ENCODE results near the gene DDX1. TPM values are rescaled to one million over a fixed set of nuclear protein-coding genes. Genes with fewer than 3 reads are reported as not detected.

DDX1 gene
- total and polyA plus RNA-seq, 2 donors (not counting 1 experiment from before 2014, with no cell fraction given) = 54.3 to 176 TPM

DNA sequence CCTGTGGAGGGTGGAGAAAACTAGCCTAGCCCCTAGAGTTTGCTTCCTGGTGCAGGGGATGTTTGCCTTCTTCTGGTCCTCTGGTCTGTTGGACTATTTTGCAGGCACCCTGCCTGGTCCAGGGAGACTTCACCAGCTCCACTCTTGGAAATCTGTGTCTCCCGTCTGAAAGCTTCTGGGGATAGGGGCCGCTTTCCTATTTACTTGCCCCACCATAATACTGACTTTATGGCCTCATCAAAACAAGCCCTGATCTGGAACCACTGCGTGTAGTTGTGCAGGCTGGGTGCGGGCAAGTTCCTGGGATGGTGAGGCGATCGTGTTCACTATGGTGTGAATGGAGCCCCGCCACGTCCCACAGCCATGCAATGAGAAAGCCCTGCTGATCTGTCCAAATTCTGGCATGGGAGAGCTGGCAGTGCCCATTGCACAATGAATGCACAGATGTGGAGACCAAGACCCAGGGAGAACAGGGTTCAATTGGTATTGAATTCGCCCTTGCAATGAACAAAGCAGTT, 74.3 kb downstream of the DDX1 start:
- Histone ChIP-seq H3K79me2 (ENCODE audit: control insufficient read depth, insufficient read depth, low read length) (no peaks in the 10 kb centered on the region), H3K4me3 (replicated peaks in 1 of 4; ENCODE audit: control extremely low read depth in 1 of 4, insufficient read depth in 1 of 4, low read depth in 3 of 4, low read length in 4 of 4) (no peak overlapping the region), H3K36me3 (ENCODE audit: control insufficient read depth, insufficient read depth, low read length) (no peaks in the 10 kb centered on the region), H3K4me1 (ENCODE audit: control insufficient read depth, extremely low read depth, insufficient read depth, low read length) (no peaks in the 10 kb centered on the region), H3K27ac (ENCODE audit: insufficient read depth, low read length) (no peak overlapping the region), H3K27me3 (ENCODE audit: control insufficient read depth, insufficient read depth, low read length) (no peaks in the 10 kb centered on the region), H3K4me2 (ENCODE audit: extremely low read depth, insufficient read depth, low read length) (no peak overlapping the region), H4K20me1 (ENCODE audit: control insufficient read depth, extremely low read depth, insufficient read depth, low read length) (no peaks in the 10 kb centered on the region), H3K9me3 (ENCODE audit: control insufficient read depth, insufficient read depth, low read depth, low read length) (no peaks in the 10 kb centered on the region), H3K9ac (ENCODE audit: insufficient read depth, low read length) (no peak overlapping the region), H2AFZ (ENCODE audit: low read length) (no peak overlapping the region)
- no peak for DNase-seq (ENCODE audit: low read depth in 2 of 2)
- TF ChIP-seq, protein P1, sequence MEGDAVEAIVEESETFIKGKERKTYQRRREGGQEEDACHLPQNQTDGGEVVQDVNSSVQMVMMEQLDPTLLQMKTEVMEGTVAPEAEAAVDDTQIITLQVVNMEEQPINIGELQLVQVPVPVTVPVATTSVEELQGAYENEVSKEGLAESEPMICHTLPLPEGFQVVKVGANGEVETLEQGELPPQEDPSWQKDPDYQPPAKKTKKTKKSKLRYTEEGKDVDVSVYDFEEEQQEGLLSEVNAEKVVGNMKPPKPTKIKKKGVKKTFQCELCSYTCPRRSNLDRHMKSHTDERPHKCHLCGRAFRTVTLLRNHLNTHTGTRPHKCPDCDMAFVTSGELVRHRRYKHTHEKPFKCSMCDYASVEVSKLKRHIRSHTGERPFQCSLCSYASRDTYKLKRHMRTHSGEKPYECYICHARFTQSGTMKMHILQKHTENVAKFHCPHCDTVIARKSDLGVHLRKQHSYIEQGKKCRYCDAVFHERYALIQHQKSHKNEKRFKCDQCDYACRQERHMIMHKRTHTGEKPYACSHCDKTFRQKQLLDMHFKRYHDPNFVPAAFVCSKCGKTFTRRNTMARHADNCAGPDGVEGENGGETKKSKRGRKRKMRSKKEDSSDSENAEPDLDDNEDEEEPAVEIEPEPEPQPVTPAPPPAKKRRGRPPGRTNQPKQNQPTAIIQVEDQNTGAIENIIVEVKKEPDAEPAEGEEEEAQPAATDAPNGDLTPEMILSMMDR (conservative IDR thresholded peaks at IDR 0.05 in 1 of 2, IDR thresholded peaks at IDR 0.05 in 1 of 2; ENCODE audit: low read depth in 1 of 2, low read length in 2 of 2) = no peak
- no peak for TF ChIP-seq EZH2 (IDR thresholded peaks at IDR 0.05; ENCODE audit: low read length, missing control alignments)

DNA sequence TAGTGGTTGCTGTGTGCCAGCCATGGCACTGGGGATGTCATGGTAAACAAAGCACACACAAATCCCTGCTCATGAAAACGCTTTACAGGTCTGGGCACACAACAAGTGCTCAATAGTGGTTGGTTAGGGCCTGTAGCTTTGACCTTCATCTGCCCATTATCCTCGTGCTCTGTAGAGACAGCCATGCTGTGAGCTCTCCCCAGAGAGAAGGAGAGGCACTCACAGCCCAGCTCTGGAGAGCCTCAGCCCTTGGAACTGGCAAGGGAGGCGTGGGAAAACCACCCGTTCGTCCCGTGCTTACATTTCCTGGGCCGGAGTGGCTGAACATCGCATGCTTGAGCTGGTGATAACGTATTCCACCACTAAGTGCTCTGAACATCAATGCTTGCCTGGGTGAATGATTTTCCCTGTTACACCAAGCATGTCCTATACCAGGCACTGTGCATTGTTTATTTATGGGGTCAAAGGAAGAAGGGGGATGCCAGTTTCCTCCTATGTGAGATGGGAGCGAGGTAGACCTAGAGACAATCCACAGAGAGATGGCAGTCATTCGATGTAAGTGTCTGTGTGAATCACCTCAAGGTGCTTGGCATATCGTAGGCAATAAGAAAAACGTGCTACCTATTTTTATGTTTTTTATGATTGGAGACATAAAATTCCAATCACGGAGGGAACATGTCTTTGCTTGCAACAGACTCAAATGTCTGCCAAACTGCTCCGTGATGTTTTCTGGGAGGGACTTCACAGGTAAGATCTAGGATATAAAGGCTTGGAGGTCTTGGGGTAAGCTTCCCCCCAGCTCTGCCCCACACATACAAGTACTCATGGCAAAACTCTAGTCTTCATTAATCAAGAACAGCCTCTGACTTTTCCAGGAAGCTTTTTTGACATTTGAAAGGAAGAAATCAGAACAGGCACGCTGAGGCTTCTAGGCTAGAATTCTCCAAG, 75.5 kb downstream of the DDX1 start:
- no peak overlapping the region for H3K9ac ChIP-seq (ENCODE audit: insufficient read depth, low read length)
- no peak overlapping the region for H3K27ac ChIP-seq (ENCODE audit: insufficient read depth, low read length)
- no peaks in the 10 kb centered on the region for H3K79me2 ChIP-seq (ENCODE audit: control insufficient read depth, insufficient read depth, low read length)
- TF ChIP-seq, protein P1 (conservative IDR thresholded peaks at IDR 0.05 in 1 of 2, IDR thresholded peaks at IDR 0.05 in 1 of 2; ENCODE audit: low read depth in 1 of 2, low read length in 2 of 2) = no peak
- no peak for TF ChIP-seq EZH2 (IDR thresholded peaks at IDR 0.05; ENCODE audit: low read length, missing control alignments)
- no peaks in the 10 kb centered on the region for H4K20me1 ChIP-seq (ENCODE audit: control insufficient read depth, extremely low read depth, insufficient read depth, low read length)
- no peaks in the 10 kb centered on the region for H3K9me3 ChIP-seq (ENCODE audit: control insufficient read depth, insufficient read depth, low read depth, low read length)
- H2AFZ ChIP-seq (ENCODE audit: low read length) = no peak overlapping the region
- DNase-seq (ENCODE audit: low read depth in 2 of 2) = no peak
- H3K4me3 ChIP-seq (replicated peaks in 1 of 4; ENCODE audit: control extremely low read depth in 1 of 4, insufficient read depth in 1 of 4, low read depth in 3 of 4, low read length in 4 of 4) = no peak overlapping the region
- H3K4me1 ChIP-seq (ENCODE audit: control insufficient read depth, extremely low read depth, insufficient read depth, low read length) = no peaks in the 10 kb centered on the region
- H3K4me2 ChIP-seq (ENCODE audit: extremely low read depth, insufficient read depth, low read length) = no peak overlapping the region
- no peaks in the 10 kb centered on the region for H3K27me3 ChIP-seq (ENCODE audit: control insufficient read depth, insufficient read depth, low read length)
- no peaks in the 10 kb centered on the region for H3K36me3 ChIP-seq (ENCODE audit: control insufficient read depth, insufficient read depth, low read length)

GRCh38 chr2:15667809-15668556, 76.3 kb downstream of the DDX1 start:
- Histone ChIP-seq H3K27me3 (ENCODE audit: control insufficient read depth, insufficient read depth, low read length) (no peaks in the 10 kb centered on the region), H4K20me1 (ENCODE audit: control insufficient read depth, extremely low read depth, insufficient read depth, low read length) (no peaks in the 10 kb centered on the region), H3K9ac (ENCODE audit: insufficient read depth, low read length) (no peak overlapping the region), H2AFZ (ENCODE audit: low read length) (no peak overlapping the region), H3K79me2 (ENCODE audit: control insufficient read depth, insufficient read depth, low read length) (no peaks in the 10 kb centered on the region), H3K4me1 (ENCODE audit: control insufficient read depth, extremely low read depth, insufficient read depth, low read length) (no peaks in the 10 kb centered on the region), H3K4me2 (ENCODE audit: extremely low read depth, insufficient read depth, low read length) (no peak overlapping the region), H3K4me3 (replicated peaks in 1 of 4; ENCODE audit: control extremely low read depth in 1 of 4, insufficient read depth in 1 of 4, low read depth in 3 of 4, low read length in 4 of 4) (no peak overlapping the region), H3K9me3 (ENCODE audit: control insufficient read depth, insufficient read depth, low read depth, low read length) (no peaks in the 10 kb centered on the region), H3K36me3 (ENCODE audit: control insufficient read depth, insufficient read depth, low read length) (no peaks in the 10 kb centered on the region), H3K27ac (ENCODE audit: insufficient read depth, low read length) (no peak overlapping the region)
- DNase-seq (ENCODE audit: low read depth in 2 of 2) = peak; percentile 14 to 22
- TF ChIP-seq, protein P1 (conservative IDR thresholded peaks at IDR 0.05 in 1 of 2, IDR thresholded peaks at IDR 0.05 in 1 of 2; ENCODE audit: low read depth in 1 of 2, low read length in 2 of 2) = no peak
- TF ChIP-seq EZH2 (IDR thresholded peaks at IDR 0.05; ENCODE audit: low read length, missing control alignments) = no peak
